Ectodermal cell (in vitro differentiated cells): ENCODE data around the gene SFXN3.

Experiments
- H3K27ac ChIP-seq: 2 replicates; pipeline ENCODE4 v1.7.0; 2013; ENCODE audit warnings: mild to moderate bottlenecking, low read depth, low read length; ENCODE audit not compliant: insufficient read depth, poor library complexity, severe bottlenecking
- H3K27me3 ChIP-seq: 2 replicates; pipeline ENCODE4 v1.7.0; 2013; ENCODE audit warnings: mild to moderate bottlenecking, low read length; ENCODE audit not compliant: insufficient read depth, control insufficient read depth, poor library complexity, severe bottlenecking
- H3K36me3 ChIP-seq: one replicate; pipeline ENCODE4 v1.7.0; 2013; ENCODE audit warnings: low read length; ENCODE audit not compliant: control insufficient read depth, insufficient read depth
- H3K4me1 ChIP-seq: one replicate; pipeline ENCODE4 v1.7.0; 2013; ENCODE audit warnings: low read length; ENCODE audit not compliant: control insufficient read depth, insufficient read depth
- H3K4me3 ChIP-seq: 2 replicates; pipeline ENCODE4 v1.7.0; 2013; ENCODE audit warnings: low read depth, low read length, control low read depth; ENCODE audit not compliant: insufficient read depth
- H3K9me3 ChIP-seq: 2 replicates; pipeline ENCODE4 v1.7.0; 2013; ENCODE audit warnings: mild to moderate bottlenecking, low read length, moderate library complexity; ENCODE audit not compliant: control insufficient read depth
- WGBS, 2 experiments: methylation state at CpG; one replicate each; pipeline ENCODE4 v1.1.7; 2013; ENCODE audit warnings: missing lambda C conversion rate in 2 of 2; 5-methylcytosine and 5-hydroxymethylcytosine counted together

SFXN3 gene

DNA sequence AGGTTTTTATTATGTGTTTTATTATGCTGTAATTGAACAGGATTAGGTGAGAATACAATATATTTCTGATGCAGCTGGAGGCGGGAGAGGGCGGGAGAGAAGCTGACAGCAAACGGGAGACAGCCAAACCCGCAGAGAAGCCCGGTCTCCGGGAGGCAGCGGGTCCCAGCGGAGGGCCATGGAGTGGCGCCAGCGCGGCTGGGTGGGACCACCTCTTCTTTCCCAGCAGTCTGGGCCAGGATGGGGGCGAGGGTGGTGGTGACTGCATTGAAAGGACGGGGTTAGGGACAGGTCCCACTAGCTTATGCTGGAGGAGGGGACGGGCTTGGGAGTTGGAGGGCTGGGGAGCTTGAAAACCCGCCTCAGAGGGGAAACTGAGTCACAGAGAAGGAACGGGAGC lies 16.2 kb downstream of the SFXN3 start:
- Histone ChIP-seq H3K27me3 (peaks cover 89% of the 10 kb centered on the region), H3K27ac (no peak overlapping the region)
- 8 to 11% methylated on average over 16 of the region's 16 CpGs for WGBS, 2 experiments

DNA sequence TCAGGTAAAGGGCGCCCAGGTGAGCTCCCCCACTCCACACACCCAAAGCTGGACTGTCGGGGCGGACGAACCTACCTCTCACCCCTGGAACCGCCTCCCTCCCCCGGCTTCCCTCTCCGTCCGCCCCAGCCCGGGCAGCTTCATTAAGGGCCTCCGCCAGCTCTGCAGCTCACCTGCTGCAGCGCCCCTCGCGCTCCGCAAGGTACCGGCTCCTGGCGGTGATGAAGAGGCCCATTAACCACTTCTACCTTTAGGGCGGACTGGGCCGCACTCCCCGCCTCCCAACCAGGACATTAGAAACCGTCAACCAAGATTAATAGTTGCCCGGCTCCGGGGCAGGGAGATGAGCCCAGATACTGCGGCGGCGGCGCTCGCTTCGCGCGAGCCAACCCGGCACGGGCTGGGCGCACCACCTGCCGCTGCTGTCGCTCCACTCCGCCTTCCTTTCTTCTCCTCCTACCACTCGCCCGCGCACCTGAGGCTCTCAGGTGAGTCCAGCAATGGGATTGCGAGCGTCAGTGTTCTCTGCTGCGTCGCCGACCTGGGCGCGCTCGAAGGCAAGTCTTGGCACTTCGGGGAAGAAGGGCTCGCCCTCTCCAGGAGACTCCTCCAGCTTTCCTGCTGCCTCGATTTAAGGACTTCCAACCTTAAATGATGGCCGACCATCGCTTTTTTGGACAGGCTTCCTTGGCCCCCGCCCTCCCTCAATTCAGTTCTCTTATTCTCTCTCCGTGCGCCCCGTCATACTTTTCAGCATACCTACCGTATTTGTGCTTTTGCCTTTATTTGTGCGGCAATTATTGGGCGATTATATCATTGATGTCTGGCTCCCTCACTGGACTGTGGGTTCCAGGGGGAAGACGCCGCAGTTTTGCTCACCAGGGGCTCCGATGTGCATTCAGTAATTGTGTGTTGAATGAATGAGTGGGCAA lies 17.2 kb downstream of the SFXN3 start:
- H3K9me3 ChIP-seq, result no peaks in the 10 kb centered on the region
- no peak overlapping the region for H3K4me3 ChIP-seq
- H3K36me3 ChIP-seq, result no peaks in the 10 kb centered on the region
- H3K27ac ChIP-seq, result no peak overlapping the region
- 8% methylated on average over 62 of the region's 62 CpGs for WGBS, 2 experiments
- H3K27me3 ChIP-seq, result peaks cover 88% of the 10 kb centered on the region
- H3K4me1 ChIP-seq, result peaks cover 16% of the 10 kb centered on the region

More for the DNA sequence above, 16.2 kb downstream of the SFXN3 start:
- Histone ChIP-seq H3K9me3 (no peaks in the 10 kb centered on the region), H3K4me1 (peaks cover 18% of the 10 kb centered on the region), H3K4me3 (no peak overlapping the region), H3K36me3 (no peaks in the 10 kb centered on the region)

- Histone ChIP-seq H3K27me3 (peaks cover 66% of the 10 kb centered on the region), H3K9me3 (no peaks in the 10 kb centered on the region), H3K27ac (no peak overlapping the region), H3K36me3 (no peaks in the 10 kb centered on the region), H3K4me1 (peaks cover 11% of the 10 kb centered on the region), H3K4me3 (no peak overlapping the region)
- WGBS, 2 experiments, result 9 to 10% methylated on average over 42 of the region's 42 CpGs
Observed at GRCh38 chr10:101050208-101051069, 19.4 kb downstream of the SFXN3 start.

GRCh38 chr10:101052285-101052684 lies 21.3 kb downstream of the SFXN3 start:
- Histone ChIP-seq H3K9me3 (no peaks in the 10 kb centered on the region), H3K4me1 (peaks cover 7% of the 10 kb centered on the region), H3K27me3 (peaks cover 48% of the 10 kb centered on the region), H3K4me3 (no peak overlapping the region), H3K36me3 (no peaks in the 10 kb centered on the region), H3K27ac (no peak overlapping the region)
- WGBS, 2 experiments, result 89 to 90% methylated on average over 3 of the region's 3 CpGs

- H3K27ac ChIP-seq, result no peak overlapping the region
- H3K4me3 ChIP-seq, result no peak overlapping the region
- no peaks in the 10 kb centered on the region for H3K9me3 ChIP-seq
- H3K4me1 ChIP-seq, result peaks cover 4% of the 10 kb centered on the region
- peaks cover 35% of the 10 kb centered on the region for H3K27me3 ChIP-seq
- no peaks in the 10 kb centered on the region for H3K36me3 ChIP-seq
Observed at GRCh38 chr10:101053516-101053915, 22.5 kb downstream of the SFXN3 start.

GRCh38 chr10:101054351-101054750 lies 23.3 kb downstream of the SFXN3 start:
- WGBS, 2 experiments, result 97 to 100% methylated on average over 1 of the region's 1 CpG

DNA sequence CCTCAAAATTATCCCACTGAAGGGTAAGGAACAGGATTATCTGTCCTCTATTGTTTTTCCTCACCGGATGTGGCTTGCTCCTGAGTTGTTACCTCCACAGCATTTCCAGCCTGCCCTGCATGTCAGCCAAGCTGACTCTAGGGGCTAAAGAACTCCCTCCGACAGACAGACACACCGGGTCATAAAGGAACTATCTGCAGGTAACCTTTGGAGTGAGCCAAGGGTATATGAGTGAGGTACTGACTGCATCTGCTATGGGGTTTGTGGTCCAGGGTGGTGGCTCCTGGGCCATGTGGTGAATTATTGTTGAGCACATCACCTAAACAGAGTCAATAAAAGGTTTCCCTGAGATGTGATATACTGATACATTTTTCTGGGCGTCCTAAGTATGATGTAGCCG lies 23.8 kb downstream of the SFXN3 start:
- H3K9me3 ChIP-seq, result no peaks in the 10 kb centered on the region
- peaks cover 22% of the 10 kb centered on the region for H3K27me3 ChIP-seq
- no peak overlapping the region for H3K4me3 ChIP-seq
- peaks cover 9% of the 10 kb centered on the region for H3K4me1 ChIP-seq
- no peak overlapping the region for H3K27ac ChIP-seq
- no peaks in the 10 kb centered on the region for H3K36me3 ChIP-seq
- WGBS, 2 experiments, result 93 to 94% methylated on average over 5 of the region's 5 CpGs

More at GRCh38 chr10:101054351-101054750, 23.3 kb downstream of the SFXN3 start:
- Histone ChIP-seq H3K36me3 (no peaks in the 10 kb centered on the region), H3K4me1 (peaks cover 5% of the 10 kb centered on the region), H3K9me3 (no peaks in the 10 kb centered on the region), H3K27ac (no peak overlapping the region), H3K27me3 (peaks cover 27% of the 10 kb centered on the region), H3K4me3 (no peak overlapping the region)

- peaks cover 7% of the 10 kb centered on the region for H3K4me1 ChIP-seq
- peaks cover 16% of the 10 kb centered on the region for H3K27me3 ChIP-seq
- H3K9me3 ChIP-seq, result no peaks in the 10 kb centered on the region
- H3K27ac ChIP-seq, result no peak overlapping the region
- H3K4me3 ChIP-seq, result no peak overlapping the region
- no peaks in the 10 kb centered on the region for H3K36me3 ChIP-seq
- WGBS, 2 experiments, result 94 to 95% methylated on average over 3 to 4 of the region's 4 CpGs
Observed at GRCh38 chr10:101055411-101055810, 24.4 kb downstream of the SFXN3 start.

GRCh38 chr10:101056365-101057151 lies 25.5 kb downstream of the SFXN3 start:
- Histone ChIP-seq H3K4me1 (peaks cover 7% of the 10 kb centered on the region), H3K27me3 (peaks cover 10% of the 10 kb centered on the region), H3K4me3 (no peak overlapping the region), H3K27ac (no peak overlapping the region), H3K36me3 (no peaks in the 10 kb centered on the region), H3K9me3 (no peaks in the 10 kb centered on the region)
- 94 to 96% methylated on average over 3 to 4 of the region's 4 CpGs for WGBS, 2 experiments
